Inflammatory macrophage (primary cell): ENCODE results near the gene WDR82.

Experiments
- DNase-seq, 2 donors: peaks; one replicate each; pipeline ENCODE4 v3.0.0-alpha.2; 2020 to 2022

The WDR82 gene

GRCh38 chr3:52306978-52307377 lies 28.5 kb upstream of the WDR82 start:
- no peak for DNase-seq

- no peak for DNase-seq
These were observed 27.5 kb upstream of the WDR82 start for GRCh38 chr3:52305926-52306325.

- peak; percentile 46 to 65 for DNase-seq
These were observed 25.4 kb upstream of the WDR82 start for GRCh38 chr3:52303811-52304210.

- no peak for DNase-seq
These were observed 24.1 kb upstream of the WDR82 start for GRCh38 chr3:52302426-52303145.

GRCh38 chr3:52299879-52300611 lies 21.6 kb upstream of the WDR82 start:
- DNase-seq, result peak; percentile 81 to 93

- DNase-seq, result no peak
These were observed 20.9 kb upstream of the WDR82 start for GRCh38 chr3:52299247-52299878.

GRCh38 chr3:52298149-52299098 lies 20.0 kb upstream of the WDR82 start:
- no peak for DNase-seq

GRCh38 chr3:52297242-52298148 lies 19.0 kb upstream of the WDR82 start:
- DNase-seq, result peak in 1 of 2 donors; percentile 12

- no peak for DNase-seq
These were observed 17.3 kb upstream of the WDR82 start for GRCh38 chr3:52295671-52296208.

- DNase-seq, result no peak
These were observed 16.1 kb upstream of the WDR82 start for GRCh38 chr3:52294320-52295150.

GRCh38 chr3:52293491-52294319 lies 15.3 kb upstream of the WDR82 start:
- DNase-seq, result no peak

- no peak for DNase-seq
These were observed 14.0 kb upstream of the WDR82 start for GRCh38 chr3:52292247-52293065.

GRCh38 chr3:52291508-52292181 lies 13.2 kb upstream of the WDR82 start:
- DNase-seq, result peak in 1 of 2 donors; percentile 33

GRCh38 chr3:52290596-52291507 lies 12.4 kb upstream of the WDR82 start:
- no peak for DNase-seq

GRCh38 chr3:52289747-52290595 lies 11.5 kb upstream of the WDR82 start:
- DNase-seq, result no peak

GRCh38 chr3:52289338-52289746 lies 10.9 kb upstream of the WDR82 start:
- peak; percentile 26 to 45 for DNase-seq
